Measurements from ENCODE around the gene ZNF644. TPM values are rescaled to one million over a fixed set of nuclear protein-coding genes. Genes with fewer than 3 reads are reported as not detected.
"Not testable (repeated sequence)": the region's sequence is repeated elsewhere in the genome, so short reads cannot be mapped to it uniquely, and the experiment has no call there.

ZNF644 gene
- total RNA-seq, 1 experiment from 2014 or later: 55.9 TPM

DNA sequence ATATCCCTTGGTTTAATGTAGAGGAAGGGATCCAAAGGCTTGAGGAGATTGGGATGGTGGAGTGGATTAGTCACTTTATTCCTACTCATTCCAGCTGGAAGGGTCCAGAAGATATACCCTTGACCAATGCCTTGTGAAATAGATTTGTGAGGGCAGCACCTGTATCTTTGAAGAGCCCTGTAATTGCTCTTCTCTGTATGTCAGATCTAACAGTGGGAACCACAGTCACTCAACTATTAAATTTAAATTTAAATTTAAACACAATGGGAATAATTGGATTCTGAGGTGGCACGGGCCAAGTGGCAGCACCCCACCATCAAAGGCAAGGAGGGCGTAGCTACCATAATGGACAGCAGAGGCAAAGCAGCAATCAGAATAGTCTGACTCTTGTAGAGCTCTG, 20.5 kb upstream of the ZNF644 start:
- BruUV-seq (replicated peaks); H3K79me2 ChIP-seq (ENCODE audit: insufficient read depth, low read length); H3K9ac ChIP-seq (ENCODE audit: low read length); H3K36me3 ChIP-seq (ENCODE audit: control insufficient read depth in 1 of 2, insufficient read depth in 2 of 2, low read length in 2 of 2); H3K27ac ChIP-seq (ENCODE audit: low read depth, low read length); ATAC-seq; H3K4me1 ChIP-seq (ENCODE audit: control insufficient read depth in 1 of 2, insufficient read depth in 2 of 2, low read length in 2 of 2); DNase-seq (ENCODE audit: low read depth, low spot score); H3K27me3 ChIP-seq (ENCODE audit: insufficient read depth, low read length); H4K20me1 ChIP-seq (ENCODE audit: insufficient read depth); H3K4me3 ChIP-seq (replicated peaks in 1 of 2; ENCODE audit: low read depth in 1 of 2, low read length in 2 of 2); POLR2A ChIA-PET; H3K4me2 ChIP-seq (ENCODE audit: low read length); H2AFZ ChIP-seq (ENCODE audit: low read depth, low read length, poor library complexity, severe bottlenecking); RAD21 ChIA-PET (ENCODE audit: low non-redundant PET in 1 of 2, low total read pairs in 2 of 2, uncharacterized antibody in 2 of 2, unreplicated experiment in 2 of 2); H3K9me2 ChIP-seq (ENCODE audit: insufficient read depth); CTCF ChIA-PET; H3K9me3 ChIP-seq (ENCODE audit: control insufficient read depth in 1 of 2, insufficient read depth in 1 of 2, low read depth in 1 of 2, low read length in 2 of 2); intact Hi-C loops (cut with micrococcal nuclease): not testable (repeated sequence)

DNA sequence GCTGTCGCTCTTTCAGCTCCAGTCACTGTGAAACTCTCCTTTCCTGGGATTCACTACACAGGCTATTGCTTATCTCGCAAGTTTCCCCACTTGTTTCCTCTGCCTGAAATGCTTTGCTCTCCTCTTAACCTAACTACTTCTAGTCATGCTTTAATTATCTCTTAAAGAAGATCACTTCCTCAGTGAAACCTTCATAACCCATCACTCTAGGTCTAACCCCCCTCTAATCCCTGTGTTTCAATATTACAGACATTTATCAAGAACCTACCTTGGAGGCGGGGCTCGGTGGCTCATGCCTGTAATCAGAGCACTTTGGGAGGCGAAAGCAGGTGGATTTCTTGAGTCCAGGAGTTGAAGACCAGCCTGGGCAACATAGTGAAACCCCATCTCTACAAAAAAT, 16.7 kb upstream of the ZNF644 start:
- no peaks in the 10 kb centered on the region for H3K79me2 ChIP-seq (ENCODE audit: insufficient read depth, low read length)
- no peak overlapping the region for H3K27ac ChIP-seq (ENCODE audit: low read depth, low read length)
- no peak for TF ChIP-seq SP1 (IDR thresholded peaks at IDR 0.05; ENCODE audit: low read depth)
- TF ChIP-seq, protein P1, sequence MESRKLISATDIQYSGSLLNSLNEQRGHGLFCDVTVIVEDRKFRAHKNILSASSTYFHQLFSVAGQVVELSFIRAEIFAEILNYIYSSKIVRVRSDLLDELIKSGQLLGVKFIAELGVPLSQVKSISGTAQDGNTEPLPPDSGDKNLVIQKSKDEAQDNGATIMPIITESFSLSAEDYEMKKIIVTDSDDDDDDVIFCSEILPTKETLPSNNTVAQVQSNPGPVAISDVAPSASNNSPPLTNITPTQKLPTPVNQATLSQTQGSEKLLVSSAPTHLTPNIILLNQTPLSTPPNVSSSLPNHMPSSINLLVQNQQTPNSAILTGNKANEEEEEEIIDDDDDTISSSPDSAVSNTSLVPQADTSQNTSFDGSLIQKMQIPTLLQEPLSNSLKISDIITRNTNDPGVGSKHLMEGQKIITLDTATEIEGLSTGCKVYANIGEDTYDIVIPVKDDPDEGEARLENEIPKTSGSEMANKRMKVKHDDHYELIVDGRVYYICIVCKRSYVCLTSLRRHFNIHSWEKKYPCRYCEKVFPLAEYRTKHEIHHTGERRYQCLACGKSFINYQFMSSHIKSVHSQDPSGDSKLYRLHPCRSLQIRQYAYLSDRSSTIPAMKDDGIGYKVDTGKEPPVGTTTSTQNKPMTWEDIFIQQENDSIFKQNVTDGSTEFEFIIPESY (IDR thresholded peaks at IDR 0.05; ENCODE audit: extremely low read depth, insufficient replicate concordance, low read length): no peak
- TF ChIP-seq, protein P2, sequence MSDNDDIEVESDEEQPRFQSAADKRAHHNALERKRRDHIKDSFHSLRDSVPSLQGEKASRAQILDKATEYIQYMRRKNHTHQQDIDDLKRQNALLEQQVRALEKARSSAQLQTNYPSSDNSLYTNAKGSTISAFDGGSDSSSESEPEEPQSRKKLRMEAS (IDR thresholded peaks at IDR 0.05): no peak
- TF ChIP-seq SIN3A (IDR thresholded peaks at IDR 0.05; ENCODE audit: low read depth): no peak
- no peak overlapping the region for H2AFZ ChIP-seq (ENCODE audit: low read depth, low read length, poor library complexity, severe bottlenecking)
- H3K9me2 ChIP-seq (ENCODE audit: insufficient read depth): no peaks in the 10 kb centered on the region
- ChIA-PET CTCF (no interaction called here), POLR2A (no interaction called here), RAD21 (ENCODE audit: low non-redundant PET in 1 of 2, low total read pairs in 2 of 2, uncharacterized antibody in 2 of 2, unreplicated experiment in 2 of 2) (no interaction called here)
- no TSS peak for BruUV-seq (replicated peaks)
- DNase-seq (ENCODE audit: low read depth, low spot score) (no peak), ATAC-seq (no peak)
- H3K4me2 ChIP-seq (ENCODE audit: low read length): no peak overlapping the region
- intact Hi-C loops (cut with micrococcal nuclease): no loop called here
- no peaks in the 10 kb centered on the region for H3K4me1 ChIP-seq (ENCODE audit: control insufficient read depth in 1 of 2, insufficient read depth in 2 of 2, low read length in 2 of 2)
- H3K36me3 ChIP-seq (ENCODE audit: control insufficient read depth in 1 of 2, insufficient read depth in 2 of 2, low read length in 2 of 2): no peaks in the 10 kb centered on the region
- no peak overlapping the region for H3K4me3 ChIP-seq (replicated peaks in 1 of 2; ENCODE audit: low read depth in 1 of 2, low read length in 2 of 2)
- no peaks in the 10 kb centered on the region for H3K27me3 ChIP-seq (ENCODE audit: insufficient read depth, low read length)
- no peaks in the 10 kb centered on the region for H4K20me1 ChIP-seq (ENCODE audit: insufficient read depth)
- H3K9me3 ChIP-seq (ENCODE audit: control insufficient read depth in 1 of 2, insufficient read depth in 1 of 2, low read depth in 1 of 2, low read length in 2 of 2): no peaks in the 10 kb centered on the region
- no peak overlapping the region for H3K9ac ChIP-seq (ENCODE audit: low read length)
